Measurements from ENCODE around the gene CDV3.

The CDV3 gene

GRCh38 chr3:133600572-133601081, 27.1 kb downstream of the CDV3 start:
- no peak overlapping the region for H3K4me3 ChIP-seq (ENCODE audit: low read depth, low read length)

- no peak overlapping the region for H3K4me3 ChIP-seq (ENCODE audit: low read depth, low read length)
These were observed 32.9 kb downstream of the CDV3 start for GRCh38 chr3:133606342-133606741.

- H3K4me3 ChIP-seq (ENCODE audit: low read depth, low read length), result no peak overlapping the region
These were observed 33.4 kb downstream of the CDV3 start for GRCh38 chr3:133606902-133607301.

- no peak overlapping the region for H3K4me3 ChIP-seq (ENCODE audit: low read depth, low read length)
These were observed 34.3 kb downstream of the CDV3 start for GRCh38 chr3:133607816-133608215.

- no peak overlapping the region for H3K4me3 ChIP-seq (ENCODE audit: low read depth, low read length)
These were observed 34.9 kb downstream of the CDV3 start for GRCh38 chr3:133608388-133608787.

GRCh38 chr3:133610031-133610430, 36.5 kb downstream of the CDV3 start:
- H3K4me3 ChIP-seq (ENCODE audit: low read depth, low read length), result no peak overlapping the region

- H3K4me3 ChIP-seq (ENCODE audit: low read depth, low read length), result no peak overlapping the region
These were observed 38.0 kb downstream of the CDV3 start for GRCh38 chr3:133611534-133611933.

- no peak overlapping the region for H3K4me3 ChIP-seq (ENCODE audit: low read depth, low read length)
These were observed 46.7 kb downstream of the CDV3 start for GRCh38 chr3:133620066-133620784.

- H3K4me3 ChIP-seq (ENCODE audit: low read depth, low read length), result no peak overlapping the region
These were observed 54.3 kb downstream of the CDV3 start for GRCh38 chr3:133627789-133628188.

GRCh38 chr3:133629146-133629545, 55.7 kb downstream of the CDV3 start:
- no peak overlapping the region for H3K4me3 ChIP-seq (ENCODE audit: low read depth, low read length)

- no peak overlapping the region for H3K4me3 ChIP-seq (ENCODE audit: low read depth, low read length)
These were observed 60.0 kb downstream of the CDV3 start for GRCh38 chr3:133633439-133633838.
